Endothelial cell of umbilical vein (primary cell): Measurements from ENCODE around the gene CACHD1. TPM values are rescaled to one million over a fixed set of nuclear protein-coding genes. Genes with fewer than 3 reads are reported as not detected.

Source experiments
- BruUV-seq: library from RNA; stranded (reverse); fragments of 400-500 nt; replicated peaks from 2 replicates; lab custom pipeline; 2021; lab: Mats Ljungman, UMichigan
- CTCF ChIA-PET: fragments of 300-600, 350-600 bp; sonication (Branson Sonifier 250); formaldehyde crosslinking; loops from one replicate; lab custom pipeline; 2021; ENCODE audit warnings: antibody characterized with exemption, inconsistent platforms; lab: Charles Lee
- POLR2A ChIA-PET: fragments of 300-600, 350-600 bp; sonication (Branson Sonifier 250); formaldehyde crosslinking; loops from one replicate; lab custom pipeline; 2021; ENCODE audit warnings: antibody characterized with exemption, inconsistent platforms; lab: Charles Lee
- DNase-seq: peaks from one replicate; pipeline ENCODE4 v3.0.0-alpha.2; 2011; ENCODE audit warnings: low read depth, low spot score
- FAIRE-seq: peaks from 2 replicates; lab custom pipeline; 2011; peaks lifted over from hg19 to GRCh38; lab: Jason Lieb, UNC
- H2AFZ ChIP-seq: 2 replicates; pipeline ENCODE4 v1.6.0; 2012; ENCODE audit warnings: low read depth, low read length, control low read depth, inconsistent platforms
- H3K27ac ChIP-seq: 2 replicates; pipeline ENCODE4 v1.5.1; 2011; ENCODE audit warnings: low read depth, mild to moderate bottlenecking, control low read depth, low read length, moderate library complexity; ENCODE audit not compliant: insufficient read depth
- H3K27me3 ChIP-seq, 2 experiments: 2 replicates each; pipeline versions ENCODE4 v1.6.0 to v1.6.1; 2011; ENCODE audit warnings: low read length in 2 of 2, mixed read lengths in 1 of 2; ENCODE audit not compliant: control insufficient read depth in 2 of 2, insufficient read depth in 2 of 2
- H3K36me3 ChIP-seq, 2 experiments: 2 replicates in 1 of 2; 3 replicates in 1 of 2; pipeline ENCODE4 v1.5.1; 2011; ENCODE audit warnings: low read length in 2 of 2, mild to moderate bottlenecking in 1 of 2, moderate library complexity in 1 of 2; ENCODE audit not compliant: control insufficient read depth in 2 of 2, insufficient read depth in 2 of 2; ENCODE audit errors: extremely low read depth in 1 of 2
- H3K4me1 ChIP-seq: 3 replicates; pipeline ENCODE4 v1.5.1; 2011; ENCODE audit warnings: mild to moderate bottlenecking, low read length; ENCODE audit not compliant: control insufficient read depth, insufficient read depth; ENCODE audit errors: extremely low read depth
- H3K4me2 ChIP-seq: 2 replicates; pipeline ENCODE4 v1.6.1; 2011; ENCODE audit warnings: low read length, control low read depth, mixed read lengths; ENCODE audit not compliant: insufficient read depth
- H3K4me3 ChIP-seq, 3 experiments: fragments of 200-600 bp in 1 of 3; sonication (generic), shearing (Covaris generic) in 1 of 3; replicated peaks in 1 of 3; 2 replicates each; pipeline ENCODE4 v1.5.1; 2011 to 2016; ENCODE audit warnings: control low read depth in 3 of 3, low read length in 3 of 3, mild to moderate bottlenecking in 2 of 3, inconsistent platforms in 1 of 3, low read depth in 1 of 3, moderate library complexity in 1 of 3; ENCODE audit not compliant: insufficient read depth in 1 of 3
- H3K79me2 ChIP-seq: 2 replicates; pipeline ENCODE4 v1.6.0; 2012; ENCODE audit warnings: low read length, inconsistent platforms; ENCODE audit not compliant: control insufficient read depth, insufficient read depth
- H3K9ac ChIP-seq: replicated peaks from 2 replicates; pipeline ENCODE3; 2011; ENCODE audit warnings: low read length, control low read depth; ENCODE audit not compliant: insufficient read depth; ENCODE audit errors: extremely low read depth
- H3K9me1 ChIP-seq: replicated peaks from 3 replicates; pipeline ENCODE4 v1.6.0; 2011; ENCODE audit warnings: mild to moderate bottlenecking, low read length; ENCODE audit not compliant: control insufficient read depth, insufficient read depth; ENCODE audit errors: extremely low read depth
- H3K9me3 ChIP-seq: replicated peaks from 2 replicates; pipeline ENCODE4 v1.5.1; 2012; ENCODE audit warnings: low read length, inconsistent platforms; ENCODE audit not compliant: control insufficient read depth, insufficient read depth
- H4K20me1 ChIP-seq: replicated peaks from 2 replicates; pipeline ENCODE3; 2011; ENCODE audit warnings: mild to moderate bottlenecking, low read length; ENCODE audit not compliant: control insufficient read depth, insufficient read depth; ENCODE audit errors: extremely low read depth
- CTCF ChIP-seq, 2 donors: IDR thresholded peaks; 1 replicate in 1 of 2; 2 replicates in 1 of 2; pipeline ENCODE4 v1.5.1; 2011; ENCODE audit warnings: low read length in 2 of 2, mild to moderate bottlenecking in 2 of 2, moderate library complexity in 2 of 2, control low read depth in 1 of 2, inconsistent platforms in 1 of 2, low read depth in 1 of 2; ENCODE audit not compliant: insufficient read depth in 1 of 2; ENCODE audit errors: extremely low read depth in 1 of 2
- EZH2 ChIP-seq: IDR thresholded peaks from 2 replicates; pipeline ENCODE4 v1.6.1; 2012; ENCODE audit warnings: borderline replicate concordance, low read depth, mild to moderate bottlenecking, moderate library complexity, low read length, inconsistent platforms; ENCODE audit not compliant: severe bottlenecking
- GATA2 ChIP-seq: IDR thresholded peaks from 2 replicates; pipeline ENCODE4 v1.7.0; 2011; ENCODE audit warnings: low read depth, mild to moderate bottlenecking, moderate library complexity, mixed read lengths, low read length; ENCODE audit not compliant: insufficient read length, insufficient read depth
- JUN ChIP-seq: IDR thresholded peaks from 2 replicates; pipeline ENCODE4 v1.6.1; 2011; ENCODE audit warnings: borderline replicate concordance, low read depth; ENCODE audit not compliant: insufficient read length, insufficient read depth
- MAX ChIP-seq: IDR thresholded peaks from 2 replicates; pipeline ENCODE4 v1.6.1; 2011; ENCODE audit not compliant: insufficient read depth, insufficient read length
- MYC ChIP-seq: IDR thresholded peaks from one replicate; pipeline ENCODE4 v1.6.1; 2011; ENCODE audit warnings: mild to moderate bottlenecking, low read depth, low read length
- POLR2A ChIP-seq: IDR thresholded peaks from 2 replicates; pipeline ENCODE4 v1.6.1; 2012; ENCODE audit warnings: low read depth, mild to moderate bottlenecking, control low read depth, low read length
- dilution Hi-C: fragments of 300-500 bp; cut with MboI; formaldehyde crosslinking; loops from one replicate; pipeline ENCODE4 v1.15.0; 2019; ENCODE audit warnings: low sequenced_read_pairs; ENCODE audit not compliant: extremely low pct_ligation_motif_present
- intact Hi-C: fragments of 100-400 bp; cut with micrococcal nuclease; formaldehyde crosslinking; loops from one replicate; pipeline ENCODE4 v1.10.0; 2022
- polyA plus RNA-seq, 4 experiments: library from polyadenylated mRNA; depleted of rRNA in 3 of 4; stranded (reverse) in 3 of 4; unstranded in 1 of 4; fragments of >200 nt; gene quantifications; 2 replicates each; pipeline versions ENCODE4 v1.2.1 to v1.2.3, GENCODE V29; 2011 to 2012; ENCODE audit warnings: missing spikeins in 1 of 4
- total RNA-seq: library from RNA; stranded (reverse); gene quantifications from 2 replicates; pipeline ENCODE4 v1.2.3, GENCODE V29; 2021

Gene CACHD1
- total and polyA plus RNA-seq, 2 donors (not counting 3 experiments of a cell fraction or from before 2014, with no cell fraction given) = 3.6 to 9.3 TPM

- Histone ChIP-seq H3K36me3 (no peaks in the 10 kb centered on the region), H2AFZ (no peak overlapping the region), H3K9ac (no peak overlapping the region), H3K4me2 (peak overlapping the region; percentile 87), H3K9me1 (no peaks in the 10 kb centered on the region), H3K4me3 (peak overlapping the region in 1 of 3 experiments; percentile 83), H3K27me3 (peaks cover 2 to 4% of the 10 kb centered on the region in 2 experiments), H3K9me3 (no peaks in the 10 kb centered on the region), H4K20me1 (no peaks in the 10 kb centered on the region), H3K27ac (no peak overlapping the region), H3K4me1 (peaks cover 38% of the 10 kb centered on the region), H3K79me2 (peaks cover 4% of the 10 kb centered on the region)
- intact Hi-C loops (no loop called here), dilution Hi-C loops (no loop called here)
- ChIA-PET POLR2A (no interaction called here), CTCF (no interaction called here)
- DNase-seq = no peak
- TF ChIP-seq MYC (no peak), JUN (no peak), MAX (no peak), GATA2 (no peak)
- no peak for FAIRE-seq
- no TSS peak for BruUV-seq
Measured at GRCh38 chr1:64472040-64472376, 2.1 kb downstream of the CACHD1 start.

- FAIRE-seq (no peak), DNase-seq (no peak)
- peaks cover 2 to 4% of the 10 kb centered on the region in 2 experiments for H3K27me3 ChIP-seq
- intact Hi-C loops = no loop called here
- H3K9ac ChIP-seq = no peak overlapping the region
- ChIA-PET POLR2A (interaction anchor here (0.7 kb wide), 1 partner anchor 10 kb away, joined by 3 read pairs; no protein-coding TSS in a partner anchor), CTCF (no interaction called here)
- H3K9me1 ChIP-seq = no peaks in the 10 kb centered on the region
- no peak overlapping the region for H3K27ac ChIP-seq
- BruUV-seq = no TSS peak
- H2AFZ ChIP-seq = no peak overlapping the region
- TF ChIP-seq GATA2 (no peak), CTCF (IDR thresholded peaks at IDR 0.05; ENCODE audit: extremely low read depth in 1 of 2, insufficient read depth in 1 of 2, low read depth in 1 of 2, low read length in 2 of 2) (no peak), EZH2 (no peak), POLR2A (no peak)
- H4K20me1 ChIP-seq = no peaks in the 10 kb centered on the region
- no peaks in the 10 kb centered on the region for H3K9me3 ChIP-seq
- H3K79me2 ChIP-seq = peaks cover 4% of the 10 kb centered on the region
- no peak overlapping the region for H3K4me2 ChIP-seq
- H3K4me3 ChIP-seq = no peak overlapping the region
- dilution Hi-C loops = no loop called here
- H3K4me1 ChIP-seq = peaks cover 42% of the 10 kb centered on the region
- no peaks in the 10 kb centered on the region for H3K36me3 ChIP-seq
Measured at GRCh38 chr1:64472805-64473204, 2.9 kb downstream of the CACHD1 start.
